ENCODE measurements around the gene ATRNL1.

The ATRNL1 gene

GRCh38 chr10:115854740-115855435, 761.7 kb downstream of the ATRNL1 start:
- DNase-seq = no peak

GRCh38 chr10:115856580-115856979, 763.4 kb downstream of the ATRNL1 start:
- no peak for DNase-seq

DNA sequence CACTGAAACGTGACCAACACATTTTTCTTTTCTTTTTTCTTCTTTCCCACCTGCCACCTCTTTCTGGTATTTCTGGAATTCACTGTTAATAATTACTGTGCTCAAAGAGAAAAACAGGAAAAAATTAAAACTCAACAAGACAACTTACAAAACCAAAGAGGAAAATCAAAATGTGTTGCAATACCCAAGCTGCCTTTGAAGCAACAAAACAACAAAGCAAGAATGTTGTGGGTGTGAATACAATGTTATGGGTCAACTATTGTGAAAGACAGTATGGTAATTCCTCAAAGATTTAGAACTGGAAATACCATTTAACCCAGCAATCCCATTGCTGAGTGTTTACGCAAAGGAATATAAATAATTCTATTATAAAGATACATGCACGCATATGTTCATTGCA, 764.7 kb downstream of the ATRNL1 start:
- DNase-seq = no peak

GRCh38 chr10:115860182-115861107, 767.3 kb downstream of the ATRNL1 start:
- no peak for DNase-seq

DNA sequence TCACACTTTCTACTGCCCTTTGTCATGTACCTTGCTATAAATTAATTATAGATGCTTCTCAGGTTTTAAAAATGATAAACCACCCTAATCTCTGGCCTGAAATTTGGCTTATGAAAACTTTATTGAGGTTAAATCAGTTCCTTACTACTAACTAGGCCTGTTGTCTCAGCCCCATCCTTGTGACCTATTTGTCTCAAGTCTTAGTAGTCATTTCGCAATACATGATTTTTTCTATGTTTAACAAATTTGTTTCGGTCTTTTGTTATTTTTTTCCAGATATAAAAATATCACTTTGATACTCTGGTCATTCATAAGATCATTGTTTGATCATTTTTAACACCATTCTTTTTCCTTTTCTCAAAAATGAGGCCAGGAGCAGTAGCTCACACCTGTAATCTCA, 768.3 kb downstream of the ATRNL1 start:
- DNase-seq = no peak

DNA sequence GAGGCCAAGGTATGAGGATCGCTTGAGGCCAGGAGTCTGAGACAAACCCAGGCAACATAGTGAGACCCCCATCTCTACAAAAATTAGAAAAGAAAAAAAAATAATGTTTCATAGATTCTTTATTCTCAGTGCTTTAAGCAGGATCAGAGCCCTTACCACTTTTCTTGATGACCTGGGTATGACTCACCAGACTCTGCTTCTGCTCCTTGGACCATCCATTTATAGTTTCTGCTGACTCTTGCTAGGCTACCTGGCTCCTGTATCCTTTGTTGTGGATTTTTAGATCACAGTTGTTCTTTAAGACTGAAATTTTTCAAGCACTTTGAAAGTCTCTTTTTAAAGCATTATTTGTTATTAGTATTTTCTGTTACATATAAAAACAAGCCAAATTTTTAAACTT, 768.7 kb downstream of the ATRNL1 start:
- no peak for DNase-seq

DNA sequence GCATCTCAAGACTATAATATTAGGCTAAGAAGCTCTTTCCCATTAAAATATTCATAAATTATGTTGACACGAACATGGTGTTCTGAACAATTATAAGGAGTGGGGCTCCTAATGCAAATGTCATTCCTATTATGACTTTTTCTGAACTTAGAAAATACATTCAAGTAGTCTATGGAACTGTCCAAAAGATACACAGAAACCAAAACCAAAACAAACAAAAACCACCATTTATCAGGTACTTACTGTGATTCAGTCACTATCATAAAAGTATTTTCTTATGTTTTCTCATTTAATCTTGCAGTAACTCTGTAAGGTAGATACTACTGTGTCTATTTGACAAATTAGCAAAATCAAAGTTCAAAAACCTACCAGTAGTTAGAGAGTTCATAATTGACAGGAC, 773.0 kb downstream of the ATRNL1 start:
- DNase-seq = no peak

DNA sequence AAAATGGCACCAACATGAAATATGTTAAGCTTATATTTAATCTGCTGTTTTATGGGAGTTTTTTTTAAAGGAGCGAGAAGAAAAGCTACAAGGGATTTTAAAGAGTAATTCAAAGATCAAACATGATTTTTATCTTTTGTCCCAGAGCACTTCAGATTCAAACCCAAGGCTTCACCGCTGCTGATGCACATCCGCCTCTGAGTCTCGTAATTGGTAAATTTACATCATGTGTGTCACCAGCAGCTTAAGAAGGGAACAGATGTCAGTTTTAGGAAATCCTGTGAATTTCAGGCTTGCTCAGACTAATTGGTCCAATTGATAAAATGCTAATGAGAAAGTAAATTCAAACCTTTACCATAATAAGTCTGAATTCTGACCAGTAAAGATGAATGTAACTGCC, 773.5 kb downstream of the ATRNL1 start:
- DNase-seq = no peak

GRCh38 chr10:115867305-115867704, 774.1 kb downstream of the ATRNL1 start:
- DNase-seq = no peak

- no peak for DNase-seq
These were observed 778.7 kb downstream of the ATRNL1 start for GRCh38 chr10:115871855-115872254.

DNA sequence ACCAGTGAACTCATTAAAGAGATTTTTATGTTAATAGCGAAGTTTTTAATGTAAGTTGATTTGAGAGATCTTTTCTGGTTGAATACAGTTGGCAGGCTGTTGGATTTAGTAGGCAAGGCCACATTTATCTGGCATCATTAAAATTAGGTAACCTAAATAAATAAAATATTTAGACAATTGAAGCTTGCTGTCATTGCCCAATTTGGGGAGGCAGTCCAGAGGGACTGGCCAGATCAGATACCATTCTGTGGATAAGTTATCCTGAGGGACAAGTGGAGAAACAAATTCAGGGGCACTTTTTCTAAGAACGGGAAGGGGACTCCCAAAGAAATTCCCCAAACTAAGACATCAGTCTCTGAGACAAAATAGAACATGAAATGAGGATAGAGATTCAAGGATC, 782.0 kb downstream of the ATRNL1 start:
- no peak for DNase-seq

DNA sequence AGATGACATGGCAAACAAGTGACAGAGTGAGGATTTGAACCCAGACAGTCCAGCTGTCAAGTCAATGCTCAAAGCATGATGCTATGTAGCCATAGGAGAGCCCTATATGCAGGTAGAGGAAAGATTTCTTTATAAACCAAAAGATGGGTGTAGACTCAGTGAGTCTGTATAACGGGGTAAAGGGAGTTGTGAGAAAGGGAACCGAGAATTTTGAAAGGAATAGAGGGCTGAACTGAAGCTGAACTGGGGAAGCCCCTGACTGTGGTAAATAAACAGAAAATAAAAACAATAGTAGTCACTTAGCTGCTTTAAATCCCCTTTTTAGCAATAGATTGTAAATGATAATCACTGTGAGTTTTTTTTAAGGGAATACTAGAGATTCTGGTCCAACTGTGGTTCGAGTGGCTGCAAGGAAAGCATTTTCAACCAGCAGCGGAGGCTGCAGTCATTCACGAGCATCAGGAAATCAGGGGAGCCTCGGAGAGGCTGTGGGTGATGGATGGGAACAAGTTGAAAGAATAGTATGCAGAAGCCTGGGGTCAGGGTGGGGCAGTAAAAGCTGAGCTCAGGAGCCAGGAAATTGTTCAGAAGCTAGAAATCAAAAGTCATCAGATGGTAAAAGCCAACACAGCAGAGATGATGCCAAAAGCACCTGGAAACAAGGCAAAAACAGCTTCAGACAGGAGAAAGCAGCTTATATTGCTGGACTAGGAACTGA, 786.4 kb downstream of the ATRNL1 start:
- no peak for DNase-seq

DNA sequence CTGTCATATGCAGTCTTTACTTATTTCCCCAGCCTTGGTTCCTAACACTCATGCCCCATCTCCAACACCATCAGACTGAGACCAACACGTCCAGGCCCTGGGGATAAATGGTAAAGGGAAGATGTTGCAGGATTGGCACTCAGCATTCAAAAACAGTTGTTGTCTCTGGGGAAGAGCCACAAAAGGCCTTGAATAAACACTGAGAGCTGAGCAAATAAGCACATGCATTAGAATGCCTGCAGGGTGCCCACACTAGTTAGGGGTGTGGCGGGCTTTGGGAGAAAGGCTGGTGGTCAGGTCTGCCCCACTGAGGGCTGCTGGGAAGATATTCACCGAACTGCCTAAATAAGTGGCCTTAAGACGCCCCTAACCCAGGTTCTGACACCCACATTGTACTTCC, 788.9 kb downstream of the ATRNL1 start:
- DNase-seq = no peak

GRCh38 chr10:115883372-115883771, 790.2 kb downstream of the ATRNL1 start:
- DNase-seq = no peak

DNA sequence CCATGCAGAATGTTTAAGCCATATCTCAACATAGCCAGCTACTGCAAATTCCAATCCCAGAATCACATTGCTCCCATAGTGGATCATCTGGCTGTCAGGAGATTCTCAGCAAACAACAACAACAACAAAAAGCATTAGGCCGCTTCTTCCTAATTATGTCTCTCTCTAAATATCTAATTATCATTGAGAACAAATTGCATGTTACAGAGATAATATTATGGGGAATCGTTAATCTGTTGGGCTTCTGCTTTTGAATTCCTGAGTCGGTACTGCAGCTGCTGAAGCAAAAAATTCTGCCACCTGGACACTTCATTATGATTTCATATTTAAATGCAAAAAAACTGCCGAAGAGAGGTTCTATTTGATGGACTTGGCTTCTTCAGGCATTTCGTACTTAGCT, 791.2 kb downstream of the ATRNL1 start:
- no peak for DNase-seq

- no peak for DNase-seq
These were observed 802.0 kb downstream of the ATRNL1 start for GRCh38 chr10:115895166-115895565.

GRCh38 chr10:115898242-115898641, 805.1 kb downstream of the ATRNL1 start:
- no peak for DNase-seq

GRCh38 chr10:115902596-115902995, 809.4 kb downstream of the ATRNL1 start:
- DNase-seq = no peak

- no peak for DNase-seq
These were observed 810.0 kb downstream of the ATRNL1 start for GRCh38 chr10:115903207-115903606.

- no peak for DNase-seq
These were observed 810.7 kb downstream of the ATRNL1 start for GRCh38 chr10:115903845-115904244.

DNA sequence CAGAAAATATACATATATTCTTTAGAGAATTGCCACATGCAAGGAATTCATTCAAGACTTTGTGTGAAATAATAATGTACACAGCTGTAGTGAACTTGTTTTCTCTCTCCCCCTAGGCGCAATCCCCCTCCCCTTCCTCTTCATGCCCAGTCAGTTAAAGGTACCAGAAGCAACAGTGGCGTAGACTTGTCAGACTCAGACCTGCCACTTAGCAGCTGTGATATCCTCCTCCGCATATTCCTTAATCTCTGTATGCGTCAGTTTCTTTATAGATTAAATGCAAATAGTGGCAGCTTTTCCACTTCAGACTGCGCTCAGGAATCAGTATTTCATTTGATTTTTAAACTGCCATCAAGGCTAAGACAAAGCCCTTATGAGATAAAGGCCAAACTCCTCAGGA, 815.9 kb downstream of the ATRNL1 start:
- no peak for DNase-seq

- DNase-seq = no peak
These were observed 817.0 kb downstream of the ATRNL1 start for GRCh38 chr10:115909962-115910731.

- no peak for DNase-seq
These were observed 821.3 kb downstream of the ATRNL1 start for GRCh38 chr10:115914475-115914874.

Data from CD4-positive, alpha-beta T cell treated with Interleukin-1 beta for 1 hour (primary cell).